GM12874 (cell line): ENCODE results near the gene CIDEC.

ENCODE experiments used
- CTCF ChIP-seq: IDR thresholded peaks from 2 replicates; pipeline ENCODE4 v1.5.1; 2011; ENCODE audit warnings: low read depth, mild to moderate bottlenecking, control low read depth, low read length, moderate library complexity; ENCODE audit not compliant: insufficient read depth

CIDEC gene

GRCh38 chr3:9879830-9880549, at the start of gene CIDEC:
TSS of gene CIDEC (minus strand) at chr3:9880253. CDS start at chr3:9878486, 1,767 bp downstream.
- TF ChIP-seq CTCF: no peak

GRCh38 chr3:9928158-9928557, 48.1 kb upstream of the CIDEC start:
- TF ChIP-seq CTCF: no peak

GRCh38 chr3:9918261-9919038, 38.4 kb upstream of the CIDEC start:
- no peak for TF ChIP-seq CTCF

- TF ChIP-seq CTCF: no peak
Observed at GRCh38 chr3:9917820-9918219, 37.8 kb upstream of the CIDEC start.

GRCh38 chr3:9916734-9917680, 37.0 kb upstream of the CIDEC start, which contains the start of gene IL17RC:
TSS of gene IL17RC (plus strand) at chr3:9917098. CDS start at chr3:9917316, 218 bp downstream.
- TF ChIP-seq CTCF: no peak

GRCh38 chr3:9916346-9916733, 36.3 kb upstream of the CIDEC start:
- TF ChIP-seq CTCF: no peak
